Left renal pelvis (tissue), 4 donors: ENCODE data around the gene SLC44A5. TPM values are rescaled to one million over a fixed set of nuclear protein-coding genes. Genes with fewer than 3 reads are reported as not detected.
"Not testable (repeated sequence)": the region's sequence is repeated elsewhere in the genome, so short reads cannot be mapped to it uniquely, and the experiment has no call there.

ENCODE experiments used
- DNase-seq, 4 donors: peaks; one replicate each; pipeline ENCODE4 v3.0.0-alpha.2; 2013; ENCODE audit warnings: low read depth in 4 of 4, low spot score in 3 of 4
- polyA plus RNA-seq, 4 donors: library from polyadenylated mRNA; unstranded; fragments of 120-200 nt; gene quantifications; one replicate each; pipeline ENCODE4 v1.2.1, GENCODE V29; 2013; ENCODE audit not compliant: insufficient read length in 4 of 4

The SLC44A5 gene
- polyA plus RNA-seq, 4 donors, result 3.7 to 17.0 (median 13.5) TPM

DNA sequence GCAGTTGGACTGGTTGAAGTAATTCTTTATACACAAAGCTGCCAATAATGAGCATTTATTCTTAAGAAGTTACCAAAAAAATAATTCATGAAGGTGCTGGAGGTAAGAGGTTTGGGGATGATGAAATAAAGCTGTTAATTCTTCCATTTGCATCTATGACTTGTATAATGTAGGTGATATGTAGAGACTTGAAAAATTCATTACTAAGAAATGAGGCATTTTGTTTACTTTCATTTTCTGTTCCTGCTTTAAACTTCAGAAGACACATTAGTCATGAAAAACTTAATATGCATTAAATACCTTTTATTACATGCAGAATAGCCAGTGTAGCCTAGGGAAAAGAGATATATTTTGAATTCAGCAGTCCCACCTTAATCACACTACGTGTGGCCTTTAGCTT is 214.2 kb downstream of the SLC44A5 start:
- no peak for DNase-seq

GRCh38 chr1:75396260-75396659 is 214.7 kb downstream of the SLC44A5 start:
- no peak for DNase-seq

DNA sequence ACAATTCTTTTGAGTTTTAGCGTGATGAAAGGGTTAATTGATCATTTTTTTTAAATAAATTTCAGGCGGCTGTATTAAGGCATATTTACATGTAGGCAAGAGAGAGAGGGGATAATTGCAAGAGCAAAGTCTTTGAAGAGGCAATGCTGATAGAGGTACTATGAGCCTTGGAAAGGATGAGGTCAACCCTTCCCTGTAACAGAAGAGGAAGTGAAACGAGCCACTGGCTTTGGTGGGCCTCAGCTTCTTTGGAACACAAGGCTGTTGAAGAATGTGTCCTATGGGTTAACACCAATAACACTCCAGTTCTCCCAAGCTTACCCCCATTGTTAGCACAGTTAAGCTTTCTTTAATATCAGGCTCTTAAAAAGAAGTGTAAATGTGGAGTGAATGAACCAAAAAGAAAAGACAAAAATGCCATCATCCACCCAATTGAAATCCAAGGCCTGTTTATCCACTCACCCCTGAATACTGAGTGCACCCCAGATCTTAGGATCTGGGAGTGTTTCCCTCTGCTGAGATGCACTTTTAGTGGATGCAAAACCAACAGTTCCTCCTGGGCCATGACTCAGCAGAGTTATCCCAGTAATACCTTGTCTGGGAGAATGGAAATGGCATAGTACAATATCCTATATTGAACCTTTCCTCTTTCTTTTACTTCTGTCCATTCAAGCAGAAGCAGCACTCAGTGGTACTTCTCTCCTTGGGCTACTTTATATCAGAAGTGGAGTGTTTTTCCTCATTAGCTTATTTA is 216.4 kb downstream of the SLC44A5 start:
- no peak for DNase-seq

DNA sequence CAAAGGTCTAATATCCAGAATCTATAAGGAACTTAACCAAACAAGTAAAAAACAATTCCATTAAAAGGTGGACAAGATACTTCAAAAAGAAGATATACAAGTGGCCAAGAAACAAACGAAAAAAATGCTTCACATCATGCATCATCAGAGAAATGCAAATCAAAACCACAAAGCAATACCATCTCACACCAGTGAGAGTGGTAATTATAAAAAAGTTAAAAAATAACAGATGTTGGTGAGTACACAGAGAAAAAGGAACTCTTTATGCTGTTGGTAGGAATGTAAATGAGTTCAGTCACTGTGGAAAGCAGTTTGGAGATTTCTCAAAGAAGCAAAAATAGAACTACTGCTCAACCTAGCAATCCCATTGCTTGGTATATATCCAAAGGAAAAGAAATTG is 218.6 kb downstream of the SLC44A5 start:
- DNase-seq, result no peak

GRCh38 chr1:75375476-75376447 is 235.2 kb downstream of the SLC44A5 start:
- DNase-seq, result not testable (repeated sequence)

DNA sequence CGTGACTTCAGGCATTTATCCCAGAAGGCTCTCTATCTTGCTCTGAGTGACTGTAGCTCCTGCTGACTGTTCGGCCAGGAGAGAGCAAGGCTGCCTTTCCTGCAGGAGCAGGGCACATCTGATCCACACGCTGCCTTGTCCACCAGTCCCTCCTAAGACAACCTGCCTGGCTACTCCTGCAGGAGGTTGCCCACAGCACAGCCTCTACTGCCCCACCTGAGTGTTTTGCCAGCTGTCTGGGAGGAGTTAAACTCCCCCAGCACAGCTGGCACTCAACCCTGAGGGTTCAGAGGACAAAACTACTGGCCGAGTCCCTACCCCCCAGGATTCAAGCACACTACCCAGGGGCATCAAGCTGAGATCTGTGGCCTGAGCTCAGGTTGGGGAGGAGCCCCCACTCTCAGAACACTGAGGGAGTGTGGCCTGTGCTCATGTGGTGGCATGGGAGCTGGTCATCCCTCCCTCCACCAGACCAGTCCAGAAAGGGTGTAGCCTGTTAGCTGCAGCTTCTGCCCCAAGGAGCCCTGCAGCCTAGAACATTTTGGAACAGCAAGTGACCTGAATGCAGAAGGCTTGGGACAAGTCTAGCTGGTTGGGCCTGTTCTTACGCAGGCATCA is 237.3 kb downstream of the SLC44A5 start:
- DNase-seq, result no peak

DNA sequence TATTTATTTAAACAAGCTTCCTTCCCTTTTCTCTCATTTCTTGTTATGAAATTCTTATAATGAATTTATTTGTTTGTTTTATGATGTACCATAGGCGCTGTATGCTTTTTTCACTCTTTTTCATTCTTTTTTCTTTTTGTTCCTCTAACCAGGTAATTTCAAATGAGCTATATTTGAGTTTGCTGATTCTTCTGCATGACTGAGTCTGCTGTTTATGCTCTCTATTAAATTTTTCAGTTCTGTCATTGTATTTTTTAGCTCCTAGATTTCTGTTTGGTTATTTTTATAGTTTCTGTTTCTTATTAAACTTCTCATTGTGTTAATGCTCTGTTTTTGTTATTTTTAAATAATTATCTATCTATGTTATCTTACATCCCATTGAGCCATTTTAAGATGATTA is 244.3 kb downstream of the SLC44A5 start:
- no peak for DNase-seq

GRCh38 chr1:75361260-75361659 is 249.7 kb downstream of the SLC44A5 start:
- DNase-seq, result no peak

- DNase-seq, result not testable (repeated sequence)
Observed at GRCh38 chr1:75354267-75354666, 256.6 kb downstream of the SLC44A5 start.

DNA sequence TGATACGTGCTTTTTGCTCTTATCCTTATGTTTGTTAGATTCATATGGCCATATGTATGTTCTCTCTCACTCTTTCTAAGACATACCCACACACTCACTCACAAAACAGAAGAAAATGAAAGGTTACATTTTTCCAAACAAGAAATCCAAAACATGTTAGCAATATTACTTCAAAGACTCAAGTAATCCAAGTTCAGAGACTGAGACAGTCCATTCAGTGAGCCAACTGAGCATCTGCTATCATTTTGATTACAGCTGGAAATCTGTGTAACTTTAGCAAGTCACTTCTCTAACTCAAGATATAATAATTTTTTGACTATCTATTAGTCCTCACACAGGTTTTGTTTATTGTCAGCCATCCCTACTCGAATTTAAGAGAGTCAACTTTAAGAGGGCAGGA is 257.9 kb downstream of the SLC44A5 start:
- DNase-seq, result no peak

DNA sequence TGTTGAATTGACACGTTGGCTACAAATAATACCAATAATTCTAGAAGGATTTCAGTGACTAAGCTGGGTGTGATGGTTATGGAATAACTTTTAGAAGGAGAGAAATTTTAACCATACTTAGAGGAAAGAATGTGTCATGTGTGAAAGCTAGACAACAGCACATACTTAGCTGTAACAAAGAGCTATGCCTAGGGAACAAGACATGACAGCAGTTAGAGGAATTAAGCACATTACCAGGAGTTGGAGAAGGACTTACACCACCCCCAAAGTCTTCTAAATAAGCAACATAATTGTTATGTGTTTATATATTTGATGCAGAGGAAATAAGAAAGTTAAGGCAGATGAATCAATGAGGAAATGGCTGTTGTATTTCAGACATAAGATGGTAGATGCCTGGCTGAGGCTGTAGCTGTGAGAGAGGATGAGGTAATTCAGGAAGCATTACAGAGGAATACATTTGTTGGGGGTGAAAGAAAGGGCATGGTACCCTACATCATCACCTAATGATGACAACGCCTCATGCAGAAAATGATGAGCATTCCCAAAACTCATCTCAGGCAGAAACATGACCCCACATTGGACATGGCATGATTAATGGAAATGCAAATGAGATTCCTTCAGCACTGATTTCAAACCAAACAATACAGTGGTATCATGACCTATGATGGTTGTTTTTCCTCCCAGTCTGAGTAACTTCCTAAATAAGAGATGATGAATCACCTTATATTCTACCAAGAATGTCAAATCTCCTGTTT is 265.2 kb downstream of the SLC44A5 start:
- no peak for DNase-seq

- DNase-seq, result no peak
Observed at GRCh38 chr1:75342786-75343185, 268.1 kb downstream of the SLC44A5 start.

- DNase-seq, result no peak
Observed at GRCh38 chr1:75341537-75341936, 269.4 kb downstream of the SLC44A5 start.

GRCh38 chr1:75338616-75339483 is 272.1 kb downstream of the SLC44A5 start:
- no peak for DNase-seq

DNA sequence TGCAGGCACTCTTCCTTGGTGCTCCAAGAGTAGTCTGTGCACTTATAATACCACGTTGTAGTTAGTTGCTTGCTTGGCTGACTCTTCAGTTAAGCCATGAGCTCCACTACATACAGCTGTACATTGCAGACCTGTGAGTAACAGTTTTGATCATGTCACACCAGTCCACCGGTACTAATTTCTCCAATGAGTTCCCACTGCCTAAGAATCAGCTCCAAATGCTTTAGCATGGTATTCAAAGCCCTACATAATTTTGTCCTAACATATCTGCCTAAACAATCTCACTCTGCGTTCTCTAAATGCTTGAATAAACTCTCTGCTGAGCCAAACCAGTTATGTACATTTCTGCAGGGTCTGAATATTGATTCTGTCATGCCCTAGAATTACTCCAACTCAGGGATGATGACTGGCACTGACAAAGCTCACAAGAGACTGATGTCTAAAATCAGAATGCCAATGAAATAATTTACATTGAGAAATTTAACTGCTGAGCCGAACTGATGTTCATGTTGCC is 276.0 kb downstream of the SLC44A5 start:
- no peak for DNase-seq

DNA sequence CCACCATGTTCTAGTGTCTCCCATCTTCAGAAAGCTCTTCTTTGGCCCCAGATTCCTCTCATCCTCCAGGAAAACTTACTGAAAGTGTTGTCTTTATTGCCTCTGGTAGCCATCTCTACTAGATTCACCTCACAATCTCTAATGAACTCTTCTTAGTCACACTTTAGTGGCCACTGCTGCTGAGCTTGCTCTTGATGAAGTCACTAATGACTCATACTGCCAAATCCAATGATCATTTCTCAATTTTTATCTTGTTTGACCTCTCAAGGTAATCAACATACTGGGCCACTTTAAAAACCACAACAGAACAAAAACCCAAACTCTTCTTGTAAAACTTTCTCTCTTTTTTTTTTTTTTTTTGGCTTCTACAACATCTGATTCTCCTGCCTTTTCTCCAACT is 280.3 kb downstream of the SLC44A5 start:
- DNase-seq, result no peak

- no peak for DNase-seq
Observed at GRCh38 chr1:75328691-75329090, 282.2 kb downstream of the SLC44A5 start.

- DNase-seq, result no peak
Observed at GRCh38 chr1:75327395-75327794, 283.5 kb downstream of the SLC44A5 start.

DNA sequence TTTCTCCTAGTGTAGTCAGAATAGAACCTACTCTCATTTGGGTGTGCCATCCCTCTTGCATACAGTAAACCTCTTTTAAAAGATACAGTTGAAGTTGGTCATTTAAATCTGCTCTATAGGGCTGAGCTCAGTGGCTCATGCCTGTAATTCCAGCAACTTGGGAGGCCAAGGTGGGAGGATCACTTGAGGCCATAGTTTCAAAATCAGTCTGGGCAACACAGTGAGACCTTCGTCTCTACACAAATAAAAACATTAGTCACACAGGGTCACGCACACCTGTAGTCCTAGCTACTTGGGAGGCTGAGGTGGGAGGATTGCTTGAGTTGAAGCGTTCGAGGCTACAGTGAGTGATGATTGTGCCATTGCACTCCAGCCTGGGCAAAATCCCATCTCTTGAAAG is 292.9 kb downstream of the SLC44A5 start:
- DNase-seq, result no peak
